Measurements from ENCODE around the gene AP1S1. TPM values are rescaled to one million over a fixed set of nuclear protein-coding genes. Genes with fewer than 3 reads are reported as not detected.

Gene AP1S1
- total and polyA plus RNA-seq, 2 experiments from 2014 or later = 37.4 to 198 TPM

GRCh38 chr7:101161692-101162471 is 7.6 kb downstream of the AP1S1 start:
- no peaks in the 10 kb centered on the region for H4K20me1 ChIP-seq (ENCODE audit: insufficient read depth)
- no peak overlapping the region for H2AFZ ChIP-seq
- peaks cover 9% of the 10 kb centered on the region; the same call in 1 of the 2 replicates for H3K79me2 ChIP-seq (ENCODE audit: insufficient read depth)
- WGBS, 2 experiments (ENCODE audit: low coverage in 1 of 2, low lambda C conversion rate in 2 of 2, missing lambda C conversion rate in 2 of 2) = 91% methylated on average over 17 of the region's 17 CpGs
- H3F3A ChIP-seq (ENCODE audit: insufficient read depth) = peaks cover 4% of the 10 kb centered on the region; the same call in 1 of the 2 replicates
- no peak overlapping the region for H3K4me3 ChIP-seq
- no peak overlapping the region for H3K27ac ChIP-seq
- in situ Hi-C loops (cut with MboI) = no loop called here
- no peak for DNase-seq
- no peak overlapping the region for H3K9ac ChIP-seq
- TF ChIP-seq EZH2phosphoT487 (IDR thresholded peaks at IDR 0.05; ENCODE audit: insufficient read depth, low read depth) (no peak), EZH2 (IDR thresholded peaks at IDR 0.05; ENCODE audit: insufficient read depth, poor library complexity, severe bottlenecking) (no peak)
- 0 out of 2 replicates have a peak, but pooled peaks cover 10% of the 10 kb centered on the region for H3K4me1 ChIP-seq (ENCODE audit: insufficient read depth)
- H3K36me3 ChIP-seq (ENCODE audit: low read depth) = peaks cover 5% of the 10 kb centered on the region; the same call in 1 of the 2 replicates
- H3K9me2 ChIP-seq (ENCODE audit: insufficient read depth) = no peaks in the 10 kb centered on the region
- H3K4me2 ChIP-seq (ENCODE audit: unreplicated experiment) = no peak overlapping the region
- no peaks in the 10 kb centered on the region for H3K9me3 ChIP-seq (ENCODE audit: low read depth)
- H3K27me3 ChIP-seq (replicated peaks; ENCODE audit: insufficient read depth) = 0 out of 2 replicates have a peak, but pooled peaks cover 1% of the 10 kb centered on the region

GRCh38 chr7:101162551-101163278 is 8.4 kb downstream of the AP1S1 start:
- WGBS, 2 experiments (ENCODE audit: low coverage in 1 of 2, low lambda C conversion rate in 2 of 2, missing lambda C conversion rate in 2 of 2) = 5 to 9% methylated on average over 36 to 72 of the region's 74 CpGs

GRCh38 chr7:101163279-101164070 is 9.2 kb downstream of the AP1S1 start:
- Histone ChIP-seq H3K9me3 (ENCODE audit: low read depth) (no peaks in the 10 kb centered on the region), H4K20me1 (ENCODE audit: insufficient read depth) (no peaks in the 10 kb centered on the region), H3K4me1 (ENCODE audit: insufficient read depth) (0 out of 2 replicates have a peak, but pooled peaks cover 10% of the 10 kb centered on the region), H3K36me3 (ENCODE audit: low read depth) (no peaks in the 10 kb centered on the region), H2AFZ (no peak overlapping the region), H3K4me3 (peak overlapping the region; percentile 48), H3K79me2 (ENCODE audit: insufficient read depth) (no peaks in the 10 kb centered on the region), H3K27me3 (replicated peaks; ENCODE audit: insufficient read depth) (0 out of 2 replicates have a peak, but pooled peaks cover 11% of the 10 kb centered on the region), H3K4me2 (ENCODE audit: unreplicated experiment) (peak overlapping the region; percentile 49), H3F3A (ENCODE audit: insufficient read depth) (peaks cover 13% of the 10 kb centered on the region), H3K9ac (no peak overlapping the region), H3K9me2 (ENCODE audit: insufficient read depth) (no peaks in the 10 kb centered on the region), H3K27ac (no peak overlapping the region)
- peak; percentile 30 for DNase-seq
- TF ChIP-seq EZH2 (IDR thresholded peaks at IDR 0.05; ENCODE audit: insufficient read depth, poor library complexity, severe bottlenecking) = no peak
- TF ChIP-seq EZH2phosphoT487 (IDR thresholded peaks at IDR 0.05; ENCODE audit: insufficient read depth, low read depth) = no peak
- in situ Hi-C loops (cut with MboI) = no loop called here
- 2 to 6% methylated on average over 37 to 78 of the region's 92 CpGs for WGBS, 2 experiments (ENCODE audit: low coverage in 1 of 2, low lambda C conversion rate in 2 of 2, missing lambda C conversion rate in 2 of 2)

More at GRCh38 chr7:101162551-101163278, 8.4 kb downstream of the AP1S1 start:
- Histone ChIP-seq H3K79me2 (ENCODE audit: insufficient read depth) (peaks cover 3% of the 10 kb centered on the region; the same call in 1 of the 2 replicates), H3F3A (ENCODE audit: insufficient read depth) (peaks cover 6% of the 10 kb centered on the region), H3K9me2 (ENCODE audit: insufficient read depth) (no peaks in the 10 kb centered on the region), H2AFZ (no peak overlapping the region), H3K27me3 (replicated peaks; ENCODE audit: insufficient read depth) (0 out of 2 replicates have a peak, but pooled peaks cover 9% of the 10 kb centered on the region), H3K9me3 (ENCODE audit: low read depth) (no peaks in the 10 kb centered on the region), H3K4me2 (ENCODE audit: unreplicated experiment) (peak overlapping the region; percentile 43), H3K27ac (no peak overlapping the region), H3K4me1 (ENCODE audit: insufficient read depth) (0 out of 2 replicates have a peak, but pooled peaks cover 10% of the 10 kb centered on the region), H3K9ac (no peak overlapping the region), H4K20me1 (ENCODE audit: insufficient read depth) (no peaks in the 10 kb centered on the region), H3K4me3 (peak overlapping the region; percentile 48), H3K36me3 (ENCODE audit: low read depth) (no peaks in the 10 kb centered on the region)
- DNase-seq = peak; percentile 80
- in situ Hi-C loops (cut with MboI) = no loop called here
- TF ChIP-seq EZH2 (IDR thresholded peaks at IDR 0.05; ENCODE audit: insufficient read depth, poor library complexity, severe bottlenecking) (no peak), EZH2phosphoT487 (IDR thresholded peaks at IDR 0.05; ENCODE audit: insufficient read depth, low read depth) (no peak)

All from GM23248 (cell line).